Sigmoid colon (tissue), 7 donors: ENCODE data around the gene TUBGCP6. TPM values are rescaled to one million over a fixed set of nuclear protein-coding genes. Genes with fewer than 3 reads are reported as not detected.

Experiments used
- DNase-seq: peaks from one replicate; pipeline ENCODE4 v3.0.0-alpha.2; 2019
- H3K27ac ChIP-seq, 4 donors: fragments of 200-600 bp; sonication (generic); one replicate each; pipeline ENCODE4 v1.5.1; 2016 to 2019; ENCODE audit warnings: mild to moderate bottlenecking in 1 of 4
- H3K27me3 ChIP-seq, 3 donors: fragments of 200-600 bp; sonication (generic); one replicate each; pipeline ENCODE4 v1.5.1; 2019; ENCODE audit warnings: mild to moderate bottlenecking in 1 of 3
- H3K36me3 ChIP-seq, 4 donors: fragments of 200-600 bp; sonication (generic); one replicate each; pipeline ENCODE4 v1.5.1; 2016 to 2019
- H3K4me1 ChIP-seq, 4 donors: fragments of 200-600 bp; sonication (generic); one replicate each; pipeline ENCODE4 v1.5.1; 2017 to 2019
- H3K4me3 ChIP-seq, 4 donors: fragments of 200-600 bp; sonication (generic); one replicate each; pipeline ENCODE4 v1.5.1; 2017 to 2019; ENCODE audit warnings: mild to moderate bottlenecking in 2 of 4, moderate library complexity in 1 of 4
- H3K9me3 ChIP-seq, 4 donors: fragments of 200-600 bp in 3 of 4; sonication (generic) in 3 of 4; one replicate each; pipeline versions ENCODE4 v1.5.1 to v1.6.1; 2013 to 2019
- CTCF ChIP-seq, 4 experiments: fragments of 450-650 bp in 3 of 4; fragments of 200-600 bp in 1 of 4; IDR thresholded peaks; one replicate each; pipeline ENCODE4 v1.5.1; 2016 to 2019; ENCODE audit warnings: antibody characterized with exemption in 4 of 4, mild to moderate bottlenecking in 3 of 4, moderate library complexity in 2 of 4
- EP300 ChIP-seq, 4 donors: sonication (generic); formaldehyde crosslinking; IDR thresholded peaks; one replicate each; pipeline ENCODE4 v1.6.1; 2017; ENCODE audit warnings: antibody characterized with exemption in 4 of 4
- POLR2A ChIP-seq, 2 donors: fragments of 450-650 bp; IDR thresholded peaks; one replicate each; pipeline ENCODE4 v1.6.1; 2016; ENCODE audit warnings: antibody characterized with exemption in 2 of 2, mild to moderate bottlenecking in 2 of 2, moderate library complexity in 2 of 2
- POLR2AphosphoS5 ChIP-seq, 4 donors: sonication (generic); formaldehyde crosslinking; IDR thresholded peaks; one replicate each; pipeline ENCODE4 v1.6.1; 2017; ENCODE audit warnings: antibody characterized with exemption in 4 of 4
- WGBS, 2 donors: extraction: QIAGEN DNeasy Blood & Tissue Kit; methylation state at CpG; one replicate each; pipeline ENCODE4 v1.1.7; 2013; 5-methylcytosine and 5-hydroxymethylcytosine counted together
- intact Hi-C: fragments of 100-400 bp; cut with DNase I; formaldehyde crosslinking; loops from one replicate; pipeline ENCODE4 v1.15.1; 2023
- polyA plus RNA-seq, 3 donors: library from polyadenylated mRNA; stranded (reverse); fragments of 200-250 nt; gene quantifications; one replicate each; pipeline ENCODE4 v1.2.3, GENCODE V29; 2013
- total RNA-seq, 4 donors: library from RNA; depleted of rRNA; stranded (reverse); fragments of >200 nt; gene quantifications; one replicate each; pipeline ENCODE4 v1.1.0, GENCODE V29; 2016
- donor health status: healthy with polysubstance abuse.
- donor health status: Bipolar disorder and iron deficiency.
- donor health status: healthy.

Gene TUBGCP6
- total and polyA plus RNA-seq, 7 donors, result 4.6 to 67.0 (median 26.4) TPM

- no peak for DNase-seq
- no peaks in the 10 kb centered on the region for H3K9me3 ChIP-seq
- 37 to 56% methylated on average over 29 of the region's 29 CpGs for WGBS, 2 donors
- H3K27ac ChIP-seq, result peak overlapping the region; percentile 80 to 86 (median 84)
- TF ChIP-seq EP300 (IDR thresholded peaks at IDR 0.05) (no peak), CTCF (IDR thresholded peaks at IDR 0.05) (no peak), POLR2A (IDR thresholded peaks at IDR 0.05) (no peak)
- intact Hi-C loops, result loop anchor here (5.0 kb wide), 1 partner anchor 34 kb away; the partner anchor contains the start of gene DENND6B
- H3K36me3 ChIP-seq, result peaks cover 18 to 32% (median 26%) of the 10 kb centered on the region in 4 donors
- H3K4me1 ChIP-seq, result peaks cover 0 to 56% (median 46%) of the 10 kb centered on the region in 4 donors
- no peaks in the 10 kb centered on the region for H3K27me3 ChIP-seq
- H3K4me3 ChIP-seq, result peak overlapping the region in 3 of 4 donors; percentile 25 to 38 (median 26)
Observed at GRCh38 chr22:50292643-50293440, 48.0 kb upstream of the TUBGCP6 start.

- Histone ChIP-seq H3K4me1 (peaks cover 0 to 34% (median 31%) of the 10 kb centered on the region in 4 donors), H3K4me3 (no peak overlapping the region), H3K9me3 (no peaks in the 10 kb centered on the region), H3K27ac (no peak overlapping the region), H3K27me3 (no peaks in the 10 kb centered on the region), H3K36me3 (peaks cover 42 to 56% (median 48%) of the 10 kb centered on the region in 4 donors)
- TF ChIP-seq CTCF (IDR thresholded peaks at IDR 0.05), result no peak
- TF ChIP-seq POLR2A (IDR thresholded peaks at IDR 0.05), result no peak
- WGBS, 2 donors, result 91 to 93% methylated on average over 37 of the region's 37 CpGs
- intact Hi-C loops, result loop anchor here (5.0 kb wide), 1 partner anchor 37 kb away; the partner anchor contains the start of gene DENND6B
- DNase-seq, result no peak
Observed at GRCh38 chr22:50289942-50290630, 45.3 kb upstream of the TUBGCP6 start.

- Histone ChIP-seq H3K4me1 (peaks cover 0 to 29% (median 25%) of the 10 kb centered on the region in 4 donors), H3K27me3 (no peaks in the 10 kb centered on the region), H3K4me3 (no peak overlapping the region), H3K9me3 (no peaks in the 10 kb centered on the region), H3K36me3 (peaks cover 42 to 62% (median 51%) of the 10 kb centered on the region in 4 donors), H3K27ac (no peak overlapping the region)
- intact Hi-C loops, result no loop called here
- no peak for DNase-seq
- no peak for TF ChIP-seq POLR2A (IDR thresholded peaks at IDR 0.05)
- no peak for TF ChIP-seq CTCF (IDR thresholded peaks at IDR 0.05)
- TF ChIP-seq POLR2AphosphoS5 (IDR thresholded peaks at IDR 0.05), result no peak
- 95 to 96% methylated on average over 57 of the region's 57 CpGs for WGBS, 2 donors
Observed at GRCh38 chr22:50289151-50289941, 44.5 kb upstream of the TUBGCP6 start.

GRCh38 chr22:50287731-50288130 is 42.9 kb upstream of the TUBGCP6 start:
- 95 to 96% methylated on average over 31 of the region's 31 CpGs for WGBS, 2 donors
- intact Hi-C loops, result no loop called here
- Histone ChIP-seq H3K4me3 (no peak overlapping the region), H3K27ac (no peak overlapping the region), H3K4me1 (peaks cover 0 to 16% (median 12%) of the 10 kb centered on the region in 4 donors), H3K27me3 (no peaks in the 10 kb centered on the region), H3K36me3 (peaks cover 57 to 78% (median 65%) of the 10 kb centered on the region in 4 donors), H3K9me3 (no peaks in the 10 kb centered on the region)
- TF ChIP-seq EP300 (IDR thresholded peaks at IDR 0.05), result no peak
- TF ChIP-seq POLR2AphosphoS5 (IDR thresholded peaks at IDR 0.05), result no peak
- no peak for TF ChIP-seq POLR2A (IDR thresholded peaks at IDR 0.05)
- DNase-seq, result no peak
